ENCODE data around the gene SPG7. TPM values are rescaled to one million over a fixed set of nuclear protein-coding genes. Genes with fewer than 3 reads are reported as not detected.

SPG7 gene
- total RNA-seq, 1 donor from 2014 or later, result 122 TPM

- Histone ChIP-seq H3K79me2 (ENCODE audit: low read depth) (peaks cover 100% of the 10 kb centered on the region), H4K20me1 (ENCODE audit: low read depth) (peaks cover 99% of the 10 kb centered on the region), H3K27me3 (no peaks in the 10 kb centered on the region), H2AFZ (replicated peaks) (no peak overlapping the region), H3K4me3 (no peak overlapping the region), H3K27ac (no peak overlapping the region), H3K4me2 (no peak overlapping the region), H3K9me3 (ENCODE audit: low read depth) (no peaks in the 10 kb centered on the region), H3K9ac (no peak overlapping the region), H3K36me3 (no peaks in the 10 kb centered on the region), H3F3A (ENCODE audit: low read depth) (no peaks in the 10 kb centered on the region), H3K4me1 (peaks cover 28% of the 10 kb centered on the region)
- peaks cover 45% of the 10 kb centered on the region for H3K4me1 Mint-ChIP-seq
- peaks cover 9% of the 10 kb centered on the region for H3K27me3 Mint-ChIP-seq (ENCODE audit: insufficient read depth, low read depth)
- H3K9me3 Mint-ChIP-seq, result peaks cover 4% of the 10 kb centered on the region
- no peak for DNase-seq (ENCODE audit: low spot score)
- peaks cover 10% of the 10 kb centered on the region for H3K36me3 Mint-ChIP-seq
- no peak overlapping the region for H3K27ac Mint-ChIP-seq
- H3K4me3 Mint-ChIP-seq, result no peak overlapping the region
- TF ChIP-seq CTCF (IDR thresholded peaks at IDR 0.05) (no peak), EZH2 (IDR thresholded peaks at IDR 0.05) (no peak), EZH2phosphoT487 (IDR thresholded peaks at IDR 0.05) (no peak)
These were observed 33.1 kb upstream of the SPG7 start for GRCh38 chr16:89475144-89475543.

- H3K9me3 ChIP-seq (ENCODE audit: low read depth), result no peaks in the 10 kb centered on the region
- Mint-ChIP-seq H3K4me1 (peaks cover 52% of the 10 kb centered on the region), H3K36me3 (peaks cover 9% of the 10 kb centered on the region), H3K9me3 (peaks cover 2% of the 10 kb centered on the region), H3K27ac (peak overlapping the region; percentile 33), H3K27me3 (ENCODE audit: insufficient read depth, low read depth) (peaks cover 9% of the 10 kb centered on the region), H3K4me3 (no peak overlapping the region)
- no peaks in the 10 kb centered on the region for H3K36me3 ChIP-seq
- H3K4me3 ChIP-seq, result no peak overlapping the region
- TF ChIP-seq EZH2phosphoT487 (IDR thresholded peaks at IDR 0.05), result no peak
- TF ChIP-seq CTCF (IDR thresholded peaks at IDR 0.05), result no peak
- no peaks in the 10 kb centered on the region for H3F3A ChIP-seq (ENCODE audit: low read depth)
- H3K4me2 ChIP-seq, result no peak overlapping the region
- peak overlapping the region; percentile 9 for H3K27ac ChIP-seq
- H3K27me3 ChIP-seq, result no peaks in the 10 kb centered on the region
- H4K20me1 ChIP-seq (ENCODE audit: low read depth), result peaks cover 100% of the 10 kb centered on the region
- no peak overlapping the region for H2AFZ ChIP-seq (replicated peaks)
- H3K79me2 ChIP-seq (ENCODE audit: low read depth), result peaks cover 100% of the 10 kb centered on the region
- H3K9ac ChIP-seq, result no peak overlapping the region
- DNase-seq (ENCODE audit: low spot score), result no peak
- peaks cover 28% of the 10 kb centered on the region for H3K4me1 ChIP-seq
These were observed 31.8 kb upstream of the SPG7 start for GRCh38 chr16:89476379-89476778.

- peaks cover 9% of the 10 kb centered on the region for H3K27me3 Mint-ChIP-seq (ENCODE audit: insufficient read depth, low read depth)
- Histone ChIP-seq H2AFZ (replicated peaks) (no peak overlapping the region), H3K9me3 (ENCODE audit: low read depth) (no peaks in the 10 kb centered on the region), H3K79me2 (ENCODE audit: low read depth) (peaks cover 100% of the 10 kb centered on the region), H3K36me3 (no peaks in the 10 kb centered on the region), H4K20me1 (ENCODE audit: low read depth) (peaks cover 100% of the 10 kb centered on the region), H3K4me1 (peaks cover 31% of the 10 kb centered on the region), H3K4me2 (no peak overlapping the region), H3K4me3 (no peak overlapping the region), H3K27me3 (no peaks in the 10 kb centered on the region), H3F3A (ENCODE audit: low read depth) (no peaks in the 10 kb centered on the region), H3K27ac (peak overlapping the region; percentile 9), H3K9ac (no peak overlapping the region)
- TF ChIP-seq CTCF (IDR thresholded peaks at IDR 0.05) (no peak), EZH2 (IDR thresholded peaks at IDR 0.05) (no peak), EZH2phosphoT487 (IDR thresholded peaks at IDR 0.05) (no peak)
- H3K36me3 Mint-ChIP-seq, result peaks cover 7% of the 10 kb centered on the region
- peaks cover 2% of the 10 kb centered on the region for H3K9me3 Mint-ChIP-seq
- DNase-seq (ENCODE audit: low spot score), result no peak
- peaks cover 54% of the 10 kb centered on the region for H3K4me1 Mint-ChIP-seq
- no peak overlapping the region for H3K4me3 Mint-ChIP-seq
- H3K27ac Mint-ChIP-seq, result peak overlapping the region; percentile 33
These were observed 31.4 kb upstream of the SPG7 start for GRCh38 chr16:89476811-89477261.
